Heart left ventricle (tissue), 16 donors: Measurements from ENCODE around the gene MYL6. TPM values are rescaled to one million over a fixed set of nuclear protein-coding genes. Genes with fewer than 3 reads are reported as not detected.
A peak's percentile ranks its signal among the peaks of the same experiment; 100 is the strongest.

Experiments used
- ATAC-seq, 4 donors: fragments of 200-7000 bp; cut with Tn5 transposase; one replicate each; pipeline ENCODE4 v1.9.1; 2020 to 2022; ENCODE audit warnings: moderate library complexity in 4 of 4, mild to moderate bottlenecking in 3 of 4, moderate number of reproducible peaks in 1 of 4
- DNase-seq, 5 donors: peaks; one replicate each; pipeline ENCODE4 v3.0.0-alpha.2; 2020
- H3K27ac ChIP-seq, 12 donors: fragments of 200-600 bp; sonication (generic) in 4 of 12; one replicate each; pipeline versions ENCODE4 v1.5.0 to v1.8.0; 2016 to 2022; ENCODE audit warnings: mild to moderate bottlenecking in 2 of 12
- H3K27me3 ChIP-seq, 9 donors: fragments of 200-600 bp; sonication (generic) in 2 of 9; one replicate each; pipeline versions ENCODE4 v1.5.1 to v1.8.0; 2016 to 2022; ENCODE audit warnings: mild to moderate bottlenecking in 3 of 9
- H3K36me3 ChIP-seq, 9 donors: fragments of 200-600 bp; sonication (generic) in 2 of 9; one replicate each; pipeline versions ENCODE4 v1.5.0 to v1.8.0; 2018 to 2022; ENCODE audit warnings: mild to moderate bottlenecking in 2 of 9
- H3K4me1 ChIP-seq, 12 donors: fragments of 200-600 bp; sonication (generic) in 4 of 12; one replicate each; pipeline versions ENCODE4 v1.5.0 to v1.8.0; 2016 to 2022; ENCODE audit warnings: mild to moderate bottlenecking in 3 of 12
- H3K4me3 ChIP-seq, 12 donors: fragments of 200-600 bp; sonication (generic) in 4 of 12; one replicate each; pipeline versions ENCODE4 v1.5.0 to v1.8.0; 2017 to 2022; ENCODE audit warnings: mild to moderate bottlenecking in 9 of 12, moderate library complexity in 4 of 12
- H3K9me3 ChIP-seq, 12 donors: fragments of 200-600 bp; sonication (generic) in 4 of 12; one replicate each; pipeline versions ENCODE4 v1.5.0 to v1.8.0; 2016 to 2022; ENCODE audit warnings: mild to moderate bottlenecking in 1 of 12
- CTCF ChIP-seq, 12 donors: fragments of 200-600 bp; sonication (generic) in 4 of 12; IDR thresholded peaks; one replicate each; pipeline versions ENCODE4 v1.5.0 to v1.8.0; 2018 to 2022; ENCODE audit warnings: antibody characterized with exemption in 12 of 12, mild to moderate bottlenecking in 5 of 12
- POLR2A ChIP-seq, 2 donors: fragments of 450-650 bp; IDR thresholded peaks; one replicate each; pipeline ENCODE4 v1.6.1; 2017; ENCODE audit warnings: antibody characterized with exemption in 2 of 2, mild to moderate bottlenecking in 2 of 2, moderate library complexity in 2 of 2
- WGBS, 4 donors: extraction: QIAGEN DNeasy Blood & Tissue Kit in 2 of 4; methylation state at CpG; one replicate each; pipeline versions ENCODE4 v1.1.5 to v1.1.7; 2013 to 2018; 5-methylcytosine and 5-hydroxymethylcytosine counted together
- intact Hi-C, 10 donors: fragments of 100-400 bp; cut with DNase I; formaldehyde crosslinking; loops; one replicate each; pipeline versions ENCODE4 v1.11.1 to v1.14.2; 2022
- polyA plus RNA-seq, 2 donors: library from polyadenylated mRNA; stranded (reverse); fragments of 200-250 nt; gene quantifications; one replicate each; pipeline ENCODE4 v1.2.3, GENCODE V29; 2013
- total RNA-seq, 9 donors: library from RNA; depleted of rRNA in 2 of 9; stranded (reverse); fragments of >200 nt in 2 of 9; fragmentation: NEBNext Ultra II Directional in 3 of 9; extraction: Animal tissue kit (Norgen Biotek cat#: 25700) in 3 of 9; gene quantifications; one replicate each; pipeline versions ENCODE4 v1.1.0 to v1.2.4, GENCODE V29; 2016 to 2023
- donor health status: ischemic (EF 13 %, LVEDD 7.1; RV severe dilation, severe dysfunction).
- donor health status: healthy with polysubstance abuse.
- donor health status: DM: no; HTN: yes; CAD: no.
- donor health status: DM: no; HTN: no; CAD: no.
- donor health status: ischemic (EF 25% LVEDD 6.9; RV normal size, moderate dysfunction).
- donor health status: ischemic (EF 25% LVEDD 5.7; RV mildly dilated, moderate dysfunction).
- donor health status: healthy.
- donor health status: DM: yes; HTN: yes; CAD: no.
- donor health status: ischemic (EF 35%, LVEDD 5.7; RV mildly dilated, moderate dysfunction).
- donor health status: nonischemic (EF 11% LVEDD 7.7; RV severe dilation, severe dysfunction).
- donor health status: DM: yes; HTN: yes; CAD: no.
- donor health status: PGD.
- donor health status: ischemic (EF 29% LVEDD 5.4; RV normal size, mild dysfunction).
- donor health status: nonischemic (EF 23%, LVEDD 6.1; RV moderate dilation, normal function).

MYL6 gene
- total and polyA plus RNA-seq, 11 donors, result 355 to 1,383 (median 718) TPM

GRCh38 chr12:56143217-56143616 is 14.9 kb upstream of the MYL6 start:
- no peaks in the 10 kb centered on the region for H3K27me3 ChIP-seq
- intact Hi-C loops, result no loop called here
- ATAC-seq, result no peak

GRCh38 chr12:56143870-56144269 is 14.3 kb upstream of the MYL6 start:
- peaks cover 3 to 46% (median 18%) of the 10 kb centered on the region in 12 donors for H3K4me1 ChIP-seq
- DNase-seq, result peak in 4 of 5 donors; percentile 61 to 71 (median 66)
- peaks cover 0 to 3% (median 0%) of the 10 kb centered on the region in 12 donors for H3K9me3 ChIP-seq
- H3K36me3 ChIP-seq, result peaks cover 0 to 65% (median 63%) of the 10 kb centered on the region in 9 donors
- no peaks in the 10 kb centered on the region for H3K27me3 ChIP-seq
- ATAC-seq, result peak; percentile 68 to 90 (median 76)
- TF ChIP-seq CTCF (IDR thresholded peaks at IDR 0.05), result no peak
- TF ChIP-seq POLR2A (IDR thresholded peaks at IDR 0.05), result no peak
- 58 to 71% (median 68%) methylated on average over 8 of the region's 8 CpGs for WGBS, 4 donors
- intact Hi-C loops, result no loop called here
- peak overlapping the region; percentile 68 to 88 (median 82) for H3K27ac ChIP-seq
- H3K4me3 ChIP-seq, result no peak overlapping the region

More at GRCh38 chr12:56143217-56143616, 14.9 kb upstream of the MYL6 start:
- peak overlapping the region; percentile 68 to 88 (median 82) for H3K27ac ChIP-seq
- peaks cover 0 to 72% (median 69%) of the 10 kb centered on the region in 9 donors for H3K36me3 ChIP-seq
- WGBS, 4 donors, result 69 to 77% (median 72%) methylated on average over 4 of the region's 4 CpGs
- no peak for DNase-seq
- peaks cover 3 to 46% (median 18%) of the 10 kb centered on the region in 12 donors for H3K4me1 ChIP-seq
- peaks cover 0 to 3% (median 0%) of the 10 kb centered on the region in 12 donors for H3K9me3 ChIP-seq
- TF ChIP-seq CTCF (IDR thresholded peaks at IDR 0.05), result no peak
- TF ChIP-seq POLR2A (IDR thresholded peaks at IDR 0.05), result no peak
- no peak overlapping the region for H3K4me3 ChIP-seq

- TF ChIP-seq CTCF (IDR thresholded peaks at IDR 0.05) (no peak), POLR2A (IDR thresholded peaks at IDR 0.05) (no peak)
- Histone ChIP-seq H3K4me1 (peaks cover 3 to 46% (median 18%) of the 10 kb centered on the region in 12 donors), H3K27ac (peak overlapping the region in 9 of 12 donors; percentile 61 to 84 (median 80)), H3K27me3 (no peaks in the 10 kb centered on the region), H3K36me3 (peaks cover 0 to 62% (median 49%) of the 10 kb centered on the region in 9 donors), H3K4me3 (no peak overlapping the region), H3K9me3 (peaks cover 0 to 3% (median 0%) of the 10 kb centered on the region in 12 donors)
- DNase-seq (peak in 1 of 5 donors; percentile 0), ATAC-seq (no peak)
- WGBS, 4 donors, result 87 to 95% (median 91%) methylated on average over 3 of the region's 3 CpGs
- intact Hi-C loops, result no loop called here
Observed at GRCh38 chr12:56145217-56145616, 12.9 kb upstream of the MYL6 start.

- H3K36me3 ChIP-seq, result peaks cover 0 to 46% (median 34%) of the 10 kb centered on the region in 9 donors
- WGBS, 4 donors, result 63 to 72% (median 65%) methylated on average over 13 of the region's 13 CpGs
- intact Hi-C loops, result no loop called here
- H3K27ac ChIP-seq, result peak overlapping the region in 8 of 12 donors; percentile 6 to 56 (median 30)
- ATAC-seq (peak in 2 of 4 donors; percentile 5 to 16), DNase-seq (peak in 1 of 5 donors; percentile 48)
- peaks cover 3 to 58% (median 25%) of the 10 kb centered on the region in 12 donors for H3K4me1 ChIP-seq
- no peaks in the 10 kb centered on the region for H3K27me3 ChIP-seq
- peaks cover 0 to 3% (median 0%) of the 10 kb centered on the region in 12 donors for H3K9me3 ChIP-seq
- no peak overlapping the region for H3K4me3 ChIP-seq
- TF ChIP-seq CTCF (IDR thresholded peaks at IDR 0.05) (no peak), POLR2A (IDR thresholded peaks at IDR 0.05) (no peak)
Observed at GRCh38 chr12:56146492-56147460, 11.4 kb upstream of the MYL6 start.
